Stimulated activated naive CD8-positive, alpha-beta T cell treated with anti-CD3 and anti-CD28 coated beads, Interleukin-15, Interleukin-2, amounts not matched to agents 100 U/mL and 50 U/mL, for 24 hours (primary cell): Measurements from ENCODE around the gene PTPRN2.
"Not testable (repeated sequence)": the region's sequence is repeated elsewhere in the genome, so short reads cannot be mapped to it uniquely, and the experiment has no call there.

Source experiments
- ATAC-seq: fragments of 150-1000 bp; cut with Tn5 transposase; one replicate; pipeline ENCODE4 v1.10.0; 2021
- DNase-seq: peaks from one replicate; pipeline ENCODE4 v3.0.0; 2021

Gene PTPRN2

GRCh38 chr7:157675427-157675927 lies 912.1 kb downstream of the PTPRN2 start:
- DNase-seq (no peak), ATAC-seq (no peak)

GRCh38 chr7:157674715-157675426 lies 912.8 kb downstream of the PTPRN2 start:
- no peak for DNase-seq
- ATAC-seq = no peak

DNA sequence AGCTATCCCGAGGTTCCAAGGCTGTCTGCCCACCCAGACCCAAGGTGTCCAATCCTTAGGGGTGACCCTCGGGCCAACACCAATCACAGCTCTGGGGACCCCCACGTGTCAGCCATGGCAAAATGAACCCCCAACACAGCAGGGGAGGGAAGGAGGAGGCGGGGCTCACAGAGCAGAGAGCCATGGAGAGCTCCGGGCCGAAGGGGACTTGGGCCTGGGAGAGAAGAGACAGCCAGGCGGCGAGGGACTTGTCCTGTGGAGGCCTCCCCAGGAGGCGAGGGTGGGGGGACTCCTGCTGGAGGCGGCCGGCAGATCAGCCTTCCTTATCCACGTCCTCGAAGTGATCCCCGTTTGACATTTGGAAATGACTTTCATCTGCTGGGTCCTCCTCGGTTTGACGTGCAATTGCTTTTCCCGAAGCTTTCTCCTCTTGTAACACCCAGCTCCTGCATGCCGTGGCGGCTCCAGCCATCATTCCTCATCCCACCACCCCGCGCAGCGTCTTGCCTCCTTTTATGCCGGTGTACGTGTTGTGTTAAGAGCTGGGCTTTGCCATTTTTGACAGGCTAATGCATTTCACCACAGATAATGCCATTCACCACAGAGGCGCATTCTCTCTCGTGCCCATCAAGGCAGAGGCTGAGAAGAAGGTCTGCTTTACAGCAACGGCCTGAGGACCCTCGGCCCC lies 913.5 kb downstream of the PTPRN2 start:
- ATAC-seq (no peak), DNase-seq (no peak)

GRCh38 chr7:157673573-157673972 lies 914.0 kb downstream of the PTPRN2 start:
- DNase-seq = no peak
- ATAC-seq = no peak

DNA sequence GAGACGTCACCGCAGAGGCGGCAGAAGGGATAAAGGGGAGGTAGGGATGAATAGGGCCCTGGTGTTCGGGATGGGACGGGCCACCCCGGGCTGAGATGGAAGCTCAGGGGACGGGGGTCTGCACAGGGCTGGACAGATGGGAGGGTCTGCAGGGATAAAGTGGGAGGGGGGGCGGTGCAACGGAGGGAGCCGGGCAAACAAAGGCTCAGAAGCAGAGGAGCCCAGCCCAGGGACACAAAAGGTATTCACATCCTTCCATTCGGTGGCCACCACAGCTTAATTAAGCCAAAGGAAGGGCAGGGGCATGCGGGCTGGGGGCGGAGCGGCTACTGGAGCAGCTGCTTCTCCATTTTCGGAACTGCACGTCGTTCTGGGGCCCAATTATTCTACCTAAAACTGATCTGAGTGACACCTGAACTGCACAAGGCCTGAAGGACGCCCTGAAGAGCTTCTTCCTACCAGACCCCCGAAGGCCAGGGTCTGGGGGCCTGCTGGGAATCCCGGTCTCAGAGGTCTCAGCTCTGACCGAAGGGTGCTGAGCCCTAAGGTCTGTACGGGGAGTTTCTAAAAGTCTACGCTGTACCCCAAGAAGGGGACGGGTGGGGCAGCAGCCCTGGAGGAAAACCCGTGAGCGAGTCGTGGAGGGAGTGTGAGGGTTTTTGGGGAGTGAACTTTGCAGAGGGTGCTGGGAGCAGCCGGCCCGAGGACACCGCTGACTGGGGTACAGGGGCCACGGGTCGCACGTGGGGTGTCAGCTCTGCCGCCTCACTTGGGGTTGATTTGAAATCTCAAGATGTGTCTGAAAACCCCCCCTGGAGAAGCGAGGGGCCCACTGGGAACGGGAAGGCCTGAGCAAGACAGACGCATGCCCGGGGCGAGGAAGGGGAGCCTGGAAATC lies 916.0 kb downstream of the PTPRN2 start:
- DNase-seq (no peak), ATAC-seq (no peak)

DNA sequence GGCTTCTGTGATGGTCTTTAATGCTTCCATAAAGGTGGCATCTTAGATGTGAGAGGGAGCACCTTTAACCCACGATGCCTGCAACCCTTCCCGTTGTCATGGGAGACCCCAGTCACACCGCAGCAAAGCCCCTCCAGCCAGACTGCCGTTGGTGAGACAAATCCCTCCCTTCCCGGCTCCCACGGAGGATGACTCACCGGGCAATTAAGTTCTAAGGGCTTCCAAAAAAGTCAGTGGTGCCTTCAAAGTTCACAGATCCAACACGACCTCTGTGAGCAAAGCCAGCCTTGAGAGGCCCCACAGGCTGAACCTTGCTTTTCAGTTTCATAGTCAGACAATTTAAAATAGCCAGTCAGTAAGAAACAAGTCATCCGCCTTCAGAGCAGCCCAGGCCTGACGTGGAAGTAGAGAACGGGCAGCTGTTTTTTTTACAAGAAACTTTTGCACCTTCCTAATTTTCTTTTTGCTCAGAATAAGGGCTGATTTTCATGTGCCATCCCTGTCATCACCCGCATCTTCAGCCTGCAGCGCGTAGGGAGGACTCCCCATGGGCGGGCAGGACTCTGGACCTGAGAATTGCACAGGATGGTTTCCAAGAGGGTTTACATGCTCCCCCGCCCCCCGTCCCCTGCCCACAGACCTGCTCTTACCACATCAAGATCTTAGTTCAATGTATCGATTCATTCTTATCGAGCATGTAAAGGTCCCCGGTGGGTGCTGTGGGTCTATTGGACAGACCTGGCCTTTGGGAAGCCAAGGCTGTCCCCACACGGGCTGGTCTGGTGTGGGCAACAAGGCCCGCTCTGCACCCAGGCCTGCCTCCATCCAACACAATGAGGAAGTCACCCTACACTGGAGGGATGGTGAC lies 916.9 kb downstream of the PTPRN2 start:
- DNase-seq (no peak), ATAC-seq (no peak)

GRCh38 chr7:157669768-157670351 lies 917.8 kb downstream of the PTPRN2 start:
- no peak for ATAC-seq
- no peak for DNase-seq

- ATAC-seq = no peak
- DNase-seq = no peak
Measured at GRCh38 chr7:157668884-157669767, 918.5 kb downstream of the PTPRN2 start.

- DNase-seq (no peak), ATAC-seq (no peak)
Measured at GRCh38 chr7:157668221-157668883, 919.3 kb downstream of the PTPRN2 start.

DNA sequence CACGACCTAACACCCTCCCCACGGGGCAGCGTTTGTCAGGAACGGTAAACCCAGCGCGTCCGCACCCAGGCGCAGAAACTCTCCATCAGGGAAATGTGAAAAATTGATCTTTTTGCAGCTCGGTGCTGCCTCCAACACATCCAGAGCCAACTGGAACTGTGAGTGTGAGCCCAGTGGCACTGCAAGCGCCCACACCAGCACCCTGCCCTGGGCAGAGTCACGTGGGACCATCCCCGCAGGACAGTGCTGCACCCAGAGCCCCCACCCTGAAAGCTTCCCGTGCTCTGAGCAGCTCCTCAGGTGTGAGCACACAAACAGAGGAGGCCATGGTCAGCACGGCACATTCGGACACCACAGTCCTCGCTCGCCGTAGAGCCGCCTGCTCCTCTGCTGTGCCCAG lies 919.9 kb downstream of the PTPRN2 start:
- no peak for ATAC-seq

GRCh38 chr7:157667261-157667660 lies 920.4 kb downstream of the PTPRN2 start:
- DNase-seq (no peak), ATAC-seq (no peak)

More for the DNA sequence above, 919.9 kb downstream of the PTPRN2 start:
- no peak for DNase-seq

DNA sequence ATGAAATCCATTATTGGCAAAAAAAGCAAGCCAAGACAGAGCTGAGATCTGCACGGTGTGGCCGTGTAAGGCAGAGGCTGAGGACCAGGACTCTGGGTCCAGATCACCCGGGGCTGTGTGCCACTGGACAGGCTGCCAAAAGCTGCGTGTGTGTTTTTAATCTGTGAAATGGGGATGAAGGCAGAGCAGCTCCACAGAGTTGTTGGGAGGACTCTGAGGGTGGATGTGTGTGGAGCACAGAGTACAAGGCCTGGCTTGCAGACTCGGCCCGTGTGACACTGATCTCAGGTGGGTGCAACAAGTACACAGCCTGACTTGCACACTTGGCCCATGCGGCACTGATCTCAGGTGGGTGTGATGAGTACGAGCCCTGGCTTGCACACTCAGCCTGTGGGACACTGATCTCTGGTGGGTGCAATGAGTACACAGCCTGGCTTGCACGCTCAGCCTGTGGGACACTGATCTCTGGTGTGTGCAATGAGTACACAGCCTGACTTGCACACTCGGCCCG lies 921.0 kb downstream of the PTPRN2 start:
- DNase-seq (no peak), ATAC-seq (no peak)

- not testable (repeated sequence) for DNase-seq
Measured at GRCh38 chr7:157665634-157665988, 922.0 kb downstream of the PTPRN2 start.

DNA sequence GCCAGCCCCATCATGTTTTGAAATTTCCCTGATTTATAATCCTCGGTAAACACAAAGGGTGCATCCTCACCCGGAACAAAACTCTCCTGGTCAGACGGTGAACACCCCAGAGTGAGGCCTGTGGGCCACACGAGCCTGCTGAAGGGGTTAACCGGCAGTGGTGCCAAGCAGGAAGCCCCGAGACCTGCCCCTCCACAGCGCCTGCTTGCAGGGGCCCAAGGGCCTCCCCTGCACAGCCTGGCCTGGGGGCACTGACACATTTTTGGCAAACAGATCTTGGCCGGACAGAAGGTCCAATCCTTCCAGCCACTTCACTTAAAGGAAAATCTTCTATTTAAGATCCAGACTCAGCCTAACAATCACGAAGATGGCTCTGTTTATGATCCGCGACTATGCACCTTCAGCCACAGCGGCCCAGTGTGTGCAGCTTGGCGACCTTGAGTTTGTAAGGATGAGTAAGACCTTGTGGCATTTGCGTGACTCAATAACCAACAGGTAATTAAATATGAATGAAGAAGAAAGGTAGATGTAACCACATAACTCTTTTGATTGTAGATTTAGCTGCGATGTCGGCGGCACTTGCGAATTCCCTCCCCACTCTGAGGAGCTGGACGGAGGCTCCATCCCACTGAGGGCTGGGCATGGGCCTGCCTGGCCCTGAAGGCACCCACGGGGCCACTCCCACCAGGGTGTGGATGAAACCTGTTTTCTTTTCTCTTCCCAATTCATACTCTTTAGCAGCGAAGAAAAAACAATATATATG lies 922.6 kb downstream of the PTPRN2 start:
- DNase-seq = no peak

More at GRCh38 chr7:157665634-157665988, 922.0 kb downstream of the PTPRN2 start:
- not testable (repeated sequence) for ATAC-seq

GRCh38 chr7:157664034-157664433 lies 923.6 kb downstream of the PTPRN2 start:
- ATAC-seq = no peak

More for the DNA sequence above, 922.6 kb downstream of the PTPRN2 start:
- ATAC-seq = no peak

GRCh38 chr7:157662981-157663716 lies 924.5 kb downstream of the PTPRN2 start:
- ATAC-seq = no peak
- DNase-seq = no peak

More at GRCh38 chr7:157664034-157664433, 923.6 kb downstream of the PTPRN2 start:
- no peak for DNase-seq

DNA sequence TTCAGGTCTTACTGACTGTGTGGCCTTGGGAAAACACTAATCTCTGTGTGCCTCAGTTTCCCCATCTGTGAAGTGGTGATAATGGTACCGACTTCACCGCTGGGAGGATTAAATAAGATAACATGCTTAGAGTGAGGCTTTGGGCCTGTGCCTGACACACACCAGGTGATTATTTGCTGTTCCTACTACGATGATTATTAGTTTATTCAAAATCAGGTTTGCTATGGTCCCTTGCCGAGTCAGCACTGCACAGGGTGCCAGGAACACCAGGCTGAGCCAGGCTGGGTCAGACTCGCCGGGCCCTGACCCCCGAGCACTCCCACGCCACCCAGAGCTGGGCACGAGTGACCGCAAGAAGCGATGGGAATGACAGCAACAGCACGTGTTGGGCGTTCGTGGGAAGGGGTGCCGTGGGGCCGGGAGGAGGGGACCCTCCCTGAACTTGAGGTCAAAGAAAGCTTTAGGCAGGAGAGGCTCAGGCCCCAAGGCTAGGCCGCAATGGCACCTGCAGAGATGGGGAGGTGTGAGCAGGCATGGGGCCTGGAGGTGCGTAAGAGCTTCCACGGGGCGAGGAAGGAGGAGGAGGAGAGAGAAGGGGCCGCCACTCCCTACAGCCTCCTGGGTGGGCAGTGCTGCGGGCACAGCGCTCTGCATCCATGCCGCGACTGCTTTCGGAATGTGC lies 925.4 kb downstream of the PTPRN2 start:
- DNase-seq (no peak), ATAC-seq (no peak)
